Esophagus squamous epithelium (tissue), 4 donors: Measurements from ENCODE around the gene TGM3.

ENCODE experiments used
- POLR2A ChIP-seq, 4 donors: fragments of 450-650 bp; IDR thresholded peaks; one replicate each; pipeline ENCODE4 v1.6.1; 2017; ENCODE audit warnings: antibody characterized with exemption in 4 of 4, mild to moderate bottlenecking in 4 of 4, moderate library complexity in 3 of 4
- TF ChIP-seq, protein P1 (sequence below), 6 experiments: fragments of 450-650 bp in 4 of 6; fragments of 200-600 bp in 2 of 6; sonication (generic) in 2 of 6; IDR thresholded peaks; one replicate each; pipeline ENCODE4 v1.5.1; 2016 to 2019; ENCODE audit warnings: antibody characterized with exemption in 6 of 6, mild to moderate bottlenecking in 4 of 6, moderate library complexity in 4 of 6

DNA sequence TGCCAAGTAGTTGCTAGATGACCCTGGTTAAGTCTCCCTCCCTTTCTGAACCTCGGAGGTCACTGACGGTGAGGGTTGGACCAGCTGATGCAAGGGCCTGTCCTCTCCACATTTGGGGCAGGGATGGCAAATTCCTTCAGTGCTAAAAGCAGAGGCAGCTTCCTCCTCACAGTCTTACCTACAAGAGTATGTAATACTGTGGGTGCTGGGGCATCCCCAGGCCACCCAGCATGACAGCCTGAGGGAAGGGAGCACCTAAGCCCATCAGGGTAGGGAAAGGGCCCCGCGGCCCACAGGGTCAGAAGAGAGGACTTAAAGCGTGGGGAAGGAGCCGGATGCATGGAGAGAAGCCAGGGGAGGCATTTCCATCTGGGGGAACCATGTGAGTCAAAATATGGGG is 38.0 kb downstream of the TGM3 start:
- TF ChIP-seq POLR2A (IDR thresholded peaks at IDR 0.05) = no peak
- TF ChIP-seq, protein P1, sequence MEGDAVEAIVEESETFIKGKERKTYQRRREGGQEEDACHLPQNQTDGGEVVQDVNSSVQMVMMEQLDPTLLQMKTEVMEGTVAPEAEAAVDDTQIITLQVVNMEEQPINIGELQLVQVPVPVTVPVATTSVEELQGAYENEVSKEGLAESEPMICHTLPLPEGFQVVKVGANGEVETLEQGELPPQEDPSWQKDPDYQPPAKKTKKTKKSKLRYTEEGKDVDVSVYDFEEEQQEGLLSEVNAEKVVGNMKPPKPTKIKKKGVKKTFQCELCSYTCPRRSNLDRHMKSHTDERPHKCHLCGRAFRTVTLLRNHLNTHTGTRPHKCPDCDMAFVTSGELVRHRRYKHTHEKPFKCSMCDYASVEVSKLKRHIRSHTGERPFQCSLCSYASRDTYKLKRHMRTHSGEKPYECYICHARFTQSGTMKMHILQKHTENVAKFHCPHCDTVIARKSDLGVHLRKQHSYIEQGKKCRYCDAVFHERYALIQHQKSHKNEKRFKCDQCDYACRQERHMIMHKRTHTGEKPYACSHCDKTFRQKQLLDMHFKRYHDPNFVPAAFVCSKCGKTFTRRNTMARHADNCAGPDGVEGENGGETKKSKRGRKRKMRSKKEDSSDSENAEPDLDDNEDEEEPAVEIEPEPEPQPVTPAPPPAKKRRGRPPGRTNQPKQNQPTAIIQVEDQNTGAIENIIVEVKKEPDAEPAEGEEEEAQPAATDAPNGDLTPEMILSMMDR (IDR thresholded peaks at IDR 0.05) = no peak
